HG03520 (cell line): ENCODE data around the gene MBOAT1.

ENCODE experiments used
- ATAC-seq: cut with Tn5 transposase; IDR thresholded peaks from one replicate; pipeline ENCODE4 v1.9.1; 2021; ENCODE audit warnings: mild to moderate bottlenecking, moderate library complexity; ENCODE audit not compliant: unreplicated experiment

MBOAT1 gene

GRCh38 chr6:20112241-20112640 is 100.0 kb downstream of the MBOAT1 start:
- no peak for ATAC-seq

GRCh38 chr6:20110478-20110877 is 101.8 kb downstream of the MBOAT1 start:
- no peak for ATAC-seq

- no peak for ATAC-seq
These were observed 102.7 kb downstream of the MBOAT1 start for GRCh38 chr6:20109526-20109925.

GRCh38 chr6:20105838-20106237 is 106.4 kb downstream of the MBOAT1 start:
- no peak for ATAC-seq

GRCh38 chr6:20104696-20105095 is 107.6 kb downstream of the MBOAT1 start:
- ATAC-seq = no peak

- ATAC-seq = no peak
These were observed 109.7 kb downstream of the MBOAT1 start for GRCh38 chr6:20102397-20103073.

GRCh38 chr6:20099156-20099555 is 113.1 kb downstream of the MBOAT1 start:
- no peak for ATAC-seq

- ATAC-seq = no peak
These were observed 113.9 kb downstream of the MBOAT1 start for GRCh38 chr6:20098267-20098876.

- no peak for ATAC-seq
These were observed 115.7 kb downstream of the MBOAT1 start for GRCh38 chr6:20096536-20096935.

GRCh38 chr6:20095436-20095835 is 116.8 kb downstream of the MBOAT1 start:
- ATAC-seq = no peak

- no peak for ATAC-seq
These were observed 120.2 kb downstream of the MBOAT1 start for GRCh38 chr6:20092071-20092566.

GRCh38 chr6:20086992-20087391 is 125.3 kb downstream of the MBOAT1 start:
- ATAC-seq = no peak

- ATAC-seq = no peak
These were observed 126.5 kb downstream of the MBOAT1 start for GRCh38 chr6:20085817-20086216.

GRCh38 chr6:20084411-20084810 is 127.9 kb downstream of the MBOAT1 start:
- no peak for ATAC-seq

- no peak for ATAC-seq
These were observed 140.3 kb downstream of the MBOAT1 start for GRCh38 chr6:20071998-20072397.

GRCh38 chr6:20070047-20070446 is 142.2 kb downstream of the MBOAT1 start:
- ATAC-seq = no peak

GRCh38 chr6:20069021-20069522 is 143.2 kb downstream of the MBOAT1 start:
- ATAC-seq = no peak

GRCh38 chr6:20068421-20068988 is 143.8 kb downstream of the MBOAT1 start:
- ATAC-seq = no peak

- ATAC-seq = peak; percentile 70
These were observed 150.3 kb downstream of the MBOAT1 start for GRCh38 chr6:20061952-20062351.

- ATAC-seq = no peak
These were observed 152.0 kb downstream of the MBOAT1 start for GRCh38 chr6:20060252-20060651.

GRCh38 chr6:20058912-20059311 is 153.4 kb downstream of the MBOAT1 start:
- ATAC-seq = no peak
